ENCODE results near the gene CYGB.

CYGB gene

GRCh38 chr17:76549215-76549518 lies 11.7 kb upstream of the CYGB start:
- DNase-seq: no peak

- no peak for DNase-seq
Observed at GRCh38 chr17:76548378-76549214, 11.1 kb upstream of the CYGB start.

DNA sequence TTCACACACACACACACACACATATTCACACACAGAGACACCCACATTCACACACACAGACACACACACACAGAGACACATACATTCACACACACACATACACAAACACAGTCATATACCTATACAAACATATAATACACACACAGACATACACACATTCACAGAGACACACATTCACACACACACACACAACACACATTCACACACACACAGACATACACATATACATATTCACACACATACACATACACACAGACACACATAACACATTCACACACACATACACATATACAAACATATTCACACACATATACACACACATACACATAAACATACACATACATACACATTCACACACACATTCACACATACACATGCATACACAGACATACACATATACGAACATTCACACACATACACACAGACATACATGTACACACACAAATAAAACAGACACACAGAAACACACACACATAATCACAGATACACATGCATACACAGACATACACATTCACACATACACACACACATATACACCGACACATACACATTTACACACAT lies 10.2 kb upstream of the CYGB start:
- DNase-seq: no peak

GRCh38 chr17:76547183-76547641 lies 9.7 kb upstream of the CYGB start:
- peak; percentile 71 for DNase-seq

DNA sequence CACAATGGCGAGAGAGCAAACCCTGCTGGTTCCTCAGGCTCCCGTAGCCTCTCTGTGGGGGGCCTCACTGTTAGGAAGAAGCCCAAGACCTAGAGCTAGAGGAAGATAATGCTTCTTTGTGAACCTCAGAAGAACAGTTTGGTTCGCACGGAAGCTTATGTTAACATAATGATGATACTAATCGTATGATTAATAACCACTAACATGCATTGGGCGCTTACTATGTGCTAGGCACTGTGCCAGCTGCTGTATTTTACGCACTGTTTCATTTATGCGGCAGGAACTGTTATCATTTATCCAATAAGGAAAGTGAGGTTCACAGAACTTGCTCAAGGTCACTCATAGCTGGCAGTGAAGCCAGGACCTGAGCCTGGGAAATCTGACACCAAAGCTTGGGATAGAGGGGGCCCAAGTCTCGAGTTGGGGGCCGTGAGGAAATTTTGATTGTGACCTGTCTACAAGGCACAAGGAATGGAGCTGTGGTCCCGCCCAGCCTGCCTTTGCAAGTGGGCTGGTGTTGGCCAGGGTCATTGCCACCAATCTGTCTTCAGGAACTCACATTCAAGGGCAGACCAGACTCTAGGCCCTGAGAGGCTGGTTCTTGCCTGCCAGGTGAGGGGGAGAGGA lies 9.2 kb upstream of the CYGB start:
- no peak for DNase-seq

- DNase-seq: no peak
Observed at GRCh38 chr17:76545918-76546555, 8.5 kb upstream of the CYGB start.

- no peak for DNase-seq
Observed at GRCh38 chr17:76544546-76545365, 7.2 kb upstream of the CYGB start.

GRCh38 chr17:76543826-76544545 lies 6.5 kb upstream of the CYGB start:
- DNase-seq: no peak

DNA sequence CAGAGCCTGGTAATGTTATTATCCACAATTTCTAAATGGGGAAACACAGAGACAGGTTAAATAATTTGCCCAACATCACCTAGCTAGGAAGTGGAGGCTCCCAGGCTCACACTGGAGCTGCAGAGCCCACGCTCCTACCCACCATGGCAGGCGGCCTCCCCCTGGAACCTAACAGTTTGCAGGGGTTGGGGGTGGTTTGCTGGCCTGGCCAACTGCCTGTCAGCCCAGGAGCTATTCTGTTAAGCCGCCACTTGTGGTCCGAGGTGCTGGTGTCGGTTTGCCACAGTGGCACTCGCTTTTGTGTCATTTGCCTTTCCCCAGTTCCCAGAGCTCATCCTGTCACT lies 5.9 kb upstream of the CYGB start:
- DNase-seq: no peak

DNA sequence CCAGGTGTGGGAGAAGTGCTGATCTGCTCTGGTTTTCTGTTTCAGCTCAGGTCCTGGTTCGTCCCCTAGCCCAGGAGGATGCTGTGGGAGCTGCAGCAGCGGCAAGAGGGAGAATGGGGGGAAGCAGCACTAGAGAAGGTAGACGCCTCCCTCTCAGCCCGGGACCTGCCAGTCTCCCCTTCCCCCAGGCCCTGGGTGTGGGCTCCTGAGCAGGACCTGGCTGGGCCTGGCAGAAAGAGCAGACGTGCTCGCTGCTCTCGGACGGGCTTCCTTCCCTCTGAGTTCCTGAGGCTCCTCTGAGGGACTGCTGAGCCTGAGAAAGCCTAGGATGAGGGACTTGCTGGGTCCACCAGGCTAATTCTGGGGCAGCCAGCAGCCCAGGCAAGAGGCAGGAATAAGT lies 5.5 kb upstream of the CYGB start:
- no peak for DNase-seq

DNA sequence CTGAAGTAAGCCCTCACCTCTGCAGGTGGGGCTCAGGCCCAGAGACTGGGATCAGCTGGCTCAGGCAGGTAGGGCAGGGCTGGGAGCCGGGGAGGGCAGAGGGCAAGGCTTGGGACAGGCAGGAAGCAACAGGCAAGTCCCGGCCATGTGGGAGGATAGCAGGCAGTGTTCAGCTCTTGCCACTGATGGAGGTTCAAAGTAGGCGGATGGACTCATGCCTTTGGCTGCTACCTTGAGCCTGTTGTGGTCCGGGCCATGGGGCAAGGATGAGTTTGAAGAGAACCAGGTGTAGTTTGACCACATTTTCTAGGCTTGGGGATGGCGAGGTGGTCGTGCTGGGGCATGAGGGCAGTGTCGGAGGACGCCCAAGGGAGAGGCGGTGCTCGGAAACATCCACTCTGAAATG lies 5.1 kb upstream of the CYGB start:
- no peak for DNase-seq

DNA sequence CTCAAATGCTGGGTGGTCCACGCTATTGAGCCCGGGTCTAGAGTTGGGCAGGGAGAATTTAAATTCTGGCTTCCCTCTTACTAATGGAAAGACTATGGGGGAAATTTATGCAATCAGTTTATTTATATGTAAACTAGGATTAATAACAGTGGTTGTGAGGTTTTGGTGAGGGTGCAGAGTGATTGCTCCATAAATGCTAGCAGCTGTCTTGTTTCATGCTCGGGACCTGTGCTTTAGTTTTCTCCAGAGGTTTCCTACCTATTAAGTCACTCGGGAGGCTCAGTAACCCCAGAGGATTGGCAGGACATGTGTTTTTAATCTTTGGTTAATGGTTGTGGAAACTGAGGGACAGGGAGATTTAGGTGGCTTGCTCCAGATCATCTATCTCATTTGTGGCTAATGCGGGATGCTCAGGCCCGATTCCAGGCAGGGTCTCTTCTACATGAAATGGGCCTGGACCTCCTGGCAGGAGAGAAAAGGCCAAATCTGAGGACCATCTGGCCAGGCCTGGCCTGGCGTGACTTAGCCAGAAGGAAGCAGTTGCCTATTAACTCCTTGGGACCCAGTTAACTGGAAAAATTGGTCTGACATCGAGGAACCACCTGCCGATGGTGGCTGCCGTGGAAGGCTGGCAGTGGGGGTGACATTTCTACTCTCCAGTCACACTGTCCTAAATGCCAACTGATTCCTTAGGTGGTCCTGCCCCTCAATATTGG lies 4.4 kb upstream of the CYGB start:
- no peak for DNase-seq

- peak; percentile 94 for DNase-seq
Observed at GRCh38 chr17:76540381-76541300, 3.1 kb upstream of the CYGB start.

DNA sequence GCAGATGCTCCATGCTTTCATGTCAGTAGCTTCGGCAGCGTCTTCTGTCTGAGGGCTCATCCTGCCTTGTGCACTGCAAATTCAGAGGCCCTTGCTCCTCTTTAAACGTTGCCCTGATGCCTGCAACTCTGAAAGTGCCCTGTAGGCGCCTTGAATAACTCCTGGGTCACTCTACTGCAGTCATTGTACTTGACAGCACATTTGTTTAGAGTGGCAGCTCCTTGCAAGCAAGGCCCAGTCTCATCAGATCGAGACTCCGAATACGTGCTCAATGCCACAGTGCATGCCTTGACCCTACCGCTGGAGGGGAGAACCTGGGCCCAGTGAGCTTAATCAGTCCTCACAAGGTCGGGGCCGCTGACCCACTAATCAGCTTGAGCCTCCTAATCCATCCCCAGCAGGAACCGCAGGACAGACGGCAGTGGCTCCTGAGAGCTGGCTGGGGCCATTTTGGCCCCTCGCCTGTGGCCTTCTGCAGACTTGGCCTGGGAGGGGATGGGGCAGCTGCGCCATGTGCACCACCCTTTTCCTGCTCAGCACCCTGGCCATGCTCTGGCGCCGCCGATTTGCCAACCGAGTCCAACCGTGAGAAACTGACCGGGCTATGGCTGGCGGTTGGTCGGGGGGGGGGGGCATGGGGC lies 2.2 kb upstream of the CYGB start, which contains the start of gene PRCD:
Gene PRCD (plus strand): TSS at position 414 of the 641 bp plus-strand sequence. CDS start 98 bp downstream, at position 512.
- DNase-seq: no peak

DNA sequence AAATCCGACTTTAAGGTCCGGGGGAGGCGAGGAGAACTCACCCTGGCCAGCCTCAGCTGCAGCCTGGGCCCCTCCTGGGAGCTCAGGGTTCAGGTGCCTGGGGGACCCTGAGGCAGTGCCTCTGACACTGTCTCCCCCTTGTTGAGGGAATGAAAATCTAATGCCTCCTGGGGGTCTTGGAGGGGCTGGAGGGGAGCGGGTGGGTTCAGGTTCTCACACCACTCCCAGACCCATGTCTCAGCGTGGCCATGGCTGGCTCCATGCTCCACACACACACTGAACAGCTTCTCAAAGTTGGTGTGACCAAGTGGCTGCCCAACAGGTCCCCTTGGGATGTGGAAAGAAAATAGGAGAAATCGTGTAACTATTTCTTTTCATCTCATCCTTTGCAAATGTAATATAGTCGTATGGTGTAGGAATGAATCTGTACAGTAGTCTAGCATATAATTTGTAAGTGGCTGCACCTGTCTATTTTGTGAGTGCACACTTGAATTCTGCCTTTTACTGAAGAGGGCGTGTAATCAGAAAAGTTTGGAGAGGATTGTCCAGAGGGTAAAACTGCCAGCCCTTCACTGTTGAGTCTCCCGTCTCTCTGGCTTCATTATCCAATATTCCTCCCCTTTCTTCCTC lies 1.5 kb upstream of the CYGB start:
- no peak for DNase-seq

DNA sequence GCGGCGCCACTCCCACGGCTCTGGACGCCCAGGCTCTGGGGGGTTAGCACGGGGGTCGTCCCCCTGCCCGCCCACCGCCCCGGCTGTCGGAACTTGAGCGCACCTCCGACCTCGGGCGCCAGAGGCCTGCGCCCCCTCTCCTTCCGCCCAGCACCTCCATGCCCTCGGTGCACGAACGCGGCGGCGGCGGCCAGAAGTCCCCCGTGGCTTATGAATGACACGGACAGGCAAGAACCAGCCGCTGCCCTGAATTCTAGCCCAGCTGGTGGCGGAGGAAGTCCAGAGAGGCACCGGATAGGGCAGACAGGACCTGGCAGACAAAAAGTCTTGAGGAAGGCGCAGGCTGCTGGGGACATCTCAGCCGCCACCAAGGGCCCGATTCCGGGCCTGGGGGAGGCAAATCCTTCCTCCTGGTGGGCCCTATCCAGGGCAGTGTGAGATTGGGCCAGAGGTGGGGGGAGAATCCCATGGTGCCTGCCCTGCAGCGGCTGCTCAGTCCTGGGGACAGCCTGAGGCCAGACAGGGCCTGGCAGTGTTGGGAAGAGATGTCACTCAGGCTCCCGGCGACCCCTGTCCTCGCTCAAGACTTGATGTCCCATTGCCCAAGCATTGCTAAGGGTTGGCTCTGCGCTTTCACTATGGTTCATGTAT lies 897 bp upstream of the CYGB start:
- no peak for DNase-seq

- DNase-seq: no peak
Observed at GRCh38 chr17:76537288-76537577, 276 bp downstream of the CYGB start.

DNA sequence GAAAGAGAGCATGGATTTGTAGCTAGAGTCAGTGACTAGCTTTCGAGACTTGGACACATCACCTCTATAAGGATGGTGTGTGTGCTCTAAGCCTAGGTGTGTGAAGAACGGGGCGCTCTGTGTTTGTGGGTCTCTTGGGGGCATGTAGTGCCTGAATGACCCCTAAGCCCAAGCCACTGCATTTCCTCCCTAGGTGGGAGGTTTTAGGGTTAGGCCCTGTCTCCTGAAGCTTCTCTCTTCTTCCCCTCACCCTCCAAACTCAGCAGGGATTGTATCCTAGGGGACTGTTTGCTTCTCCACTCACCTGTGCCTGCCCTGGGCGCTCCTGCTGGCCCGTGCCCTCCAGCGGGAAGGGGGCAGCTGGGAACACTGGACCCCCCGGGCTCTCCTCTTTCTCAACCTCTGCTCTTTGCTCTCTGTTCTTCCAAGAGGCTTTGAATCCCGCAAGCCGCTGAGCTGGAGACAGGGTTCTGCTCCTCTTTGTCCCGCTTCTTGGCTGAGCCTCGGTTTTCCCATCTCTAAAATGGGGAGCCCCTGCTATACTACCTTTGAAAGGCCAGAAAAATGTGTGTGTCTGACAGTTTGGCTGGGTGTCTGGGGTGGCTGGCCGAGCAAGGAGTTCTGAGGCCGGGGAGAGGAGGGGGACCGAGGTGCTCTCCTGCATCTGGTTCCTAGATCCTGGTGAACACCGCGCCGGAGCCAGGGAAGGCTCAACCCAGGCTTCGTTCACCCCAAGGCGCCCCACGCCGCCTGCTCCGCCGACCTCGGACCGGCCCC lies 810 bp downstream of the CYGB start:
- DNase-seq: no peak

Measured in COR-L47 (cell line).